Smooth muscle cell of the brain vasculature (primary cell): ENCODE data around the gene MRPL41.
"Not testable (repeated sequence)": the region's sequence is repeated elsewhere in the genome, so short reads cannot be mapped to it uniquely, and the experiment has no call there.

ENCODE experiments used
- DNase-seq: peaks from one replicate; pipeline ENCODE4 v3.0.0-alpha.2; 2012; ENCODE audit warnings: low read depth, low spot score

Gene MRPL41

DNA sequence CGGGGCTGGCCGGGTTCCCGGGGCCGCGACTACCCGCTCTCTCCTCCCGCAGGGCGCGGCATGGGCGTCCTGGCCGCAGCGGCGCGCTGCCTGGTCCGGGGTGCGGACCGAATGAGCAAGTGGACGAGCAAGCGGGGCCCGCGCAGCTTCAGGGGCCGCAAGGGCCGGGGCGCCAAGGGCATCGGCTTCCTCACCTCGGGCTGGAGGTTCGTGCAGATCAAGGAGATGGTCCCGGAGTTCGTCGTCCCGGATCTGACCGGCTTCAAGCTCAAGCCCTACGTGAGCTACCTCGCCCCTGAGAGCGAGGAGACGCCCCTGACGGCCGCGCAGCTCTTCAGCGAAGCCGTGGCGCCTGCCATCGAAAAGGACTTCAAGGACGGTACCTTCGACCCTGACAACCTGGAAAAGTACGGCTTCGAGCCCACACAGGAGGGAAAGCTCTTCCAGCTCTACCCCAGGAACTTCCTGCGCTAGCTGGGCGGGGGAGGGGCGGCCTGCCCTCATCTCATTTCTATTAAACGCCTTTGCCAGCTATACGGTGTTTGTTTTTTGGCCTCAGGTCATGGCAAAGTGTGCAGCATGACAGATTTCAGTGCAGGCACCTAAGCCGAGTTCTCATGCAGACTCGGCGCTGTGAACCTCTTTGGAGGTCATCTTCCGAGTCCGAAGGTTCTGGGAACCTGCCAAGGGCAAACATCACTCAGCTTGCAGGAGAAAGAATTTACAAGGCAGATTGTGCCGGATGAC, 516 bp downstream of the MRPL41 start:
- no peak for DNase-seq

- not testable (repeated sequence) for DNase-seq
Measured at GRCh38 chr9:137553654-137554053, 2.0 kb downstream of the MRPL41 start.

DNA sequence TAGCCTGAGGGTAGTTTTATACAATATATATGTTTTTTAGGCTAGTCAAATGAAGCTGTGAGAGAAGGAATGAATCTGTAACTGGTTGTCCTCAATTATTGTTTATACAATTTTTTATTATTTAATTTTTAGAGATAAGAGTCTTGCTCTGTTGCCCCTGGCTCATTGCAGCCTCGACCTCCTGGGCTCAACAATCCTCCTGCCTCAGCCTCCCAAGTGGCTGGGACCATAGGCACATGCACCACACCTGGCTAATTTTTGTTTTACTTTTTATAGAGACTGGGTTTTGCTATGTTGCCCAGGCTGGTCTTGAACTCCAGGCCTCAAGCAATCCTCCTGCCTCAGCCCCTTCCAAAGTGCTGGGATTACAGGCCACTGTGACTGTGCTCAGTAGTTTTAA, 2.7 kb downstream of the MRPL41 start:
- DNase-seq = no peak

DNA sequence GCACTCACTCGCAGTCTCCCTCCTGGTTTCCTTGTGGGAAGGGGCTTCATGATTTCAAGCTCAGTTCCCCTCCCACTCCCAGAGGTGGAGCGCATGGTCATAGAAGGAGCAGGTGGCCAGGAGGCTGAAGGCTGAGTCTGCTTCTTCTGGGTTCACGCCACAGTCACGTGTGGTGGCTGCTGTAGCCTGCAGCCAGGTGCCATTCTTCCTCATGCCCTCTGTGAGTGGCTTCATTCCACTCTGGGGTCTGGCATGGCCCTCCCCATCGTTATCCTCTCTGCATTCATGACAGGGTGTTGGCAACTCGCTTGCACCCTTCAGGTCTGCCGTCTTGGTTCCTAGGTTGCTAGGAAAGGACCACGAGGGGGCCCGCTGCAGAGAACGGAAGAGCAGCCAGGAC, 3.5 kb downstream of the MRPL41 start:
- no peak for DNase-seq

DNA sequence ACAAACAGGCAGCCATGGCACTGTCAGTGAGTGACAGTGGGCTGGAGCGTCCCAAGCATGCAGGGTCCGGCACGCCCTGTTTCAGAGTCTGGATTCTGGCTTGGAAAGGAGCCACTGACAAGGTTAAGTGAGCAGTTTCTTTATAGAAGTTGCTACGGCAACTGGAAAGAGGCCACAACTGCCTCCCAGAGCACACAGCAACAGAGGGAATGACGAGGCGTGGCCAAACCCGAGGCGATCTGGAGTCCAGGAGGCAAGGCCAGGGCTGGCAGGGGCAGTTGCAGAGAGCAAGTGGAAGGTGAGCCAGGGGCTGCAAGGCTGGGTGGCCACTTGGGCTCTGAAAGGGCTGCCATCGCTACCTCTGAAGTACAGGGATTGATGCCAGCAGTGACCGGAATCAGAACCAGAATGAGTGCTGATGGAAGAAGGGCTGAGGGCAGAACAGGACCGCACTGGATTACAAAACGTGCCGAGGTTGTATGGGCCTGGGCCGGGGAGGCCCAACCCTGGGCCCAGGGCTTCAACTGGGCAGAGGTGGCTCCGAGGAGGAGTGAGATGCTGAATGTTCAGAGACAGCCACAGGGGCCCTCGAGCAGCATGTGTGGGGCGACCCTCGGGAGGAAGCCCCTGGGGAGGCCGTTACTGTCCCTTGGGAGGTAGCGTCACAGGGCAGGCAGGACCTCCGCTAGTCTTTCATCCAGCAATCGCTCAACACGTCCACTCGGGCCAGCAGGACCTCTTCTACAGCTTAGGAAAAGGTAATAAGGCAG, 4.6 kb downstream of the MRPL41 start:
- DNase-seq = no peak

- no peak for DNase-seq
Measured at GRCh38 chr9:137558127-137558526, 6.4 kb downstream of the MRPL41 start.

GRCh38 chr9:137564134-137564533, 12.5 kb downstream of the MRPL41 start:
- DNase-seq = no peak

DNA sequence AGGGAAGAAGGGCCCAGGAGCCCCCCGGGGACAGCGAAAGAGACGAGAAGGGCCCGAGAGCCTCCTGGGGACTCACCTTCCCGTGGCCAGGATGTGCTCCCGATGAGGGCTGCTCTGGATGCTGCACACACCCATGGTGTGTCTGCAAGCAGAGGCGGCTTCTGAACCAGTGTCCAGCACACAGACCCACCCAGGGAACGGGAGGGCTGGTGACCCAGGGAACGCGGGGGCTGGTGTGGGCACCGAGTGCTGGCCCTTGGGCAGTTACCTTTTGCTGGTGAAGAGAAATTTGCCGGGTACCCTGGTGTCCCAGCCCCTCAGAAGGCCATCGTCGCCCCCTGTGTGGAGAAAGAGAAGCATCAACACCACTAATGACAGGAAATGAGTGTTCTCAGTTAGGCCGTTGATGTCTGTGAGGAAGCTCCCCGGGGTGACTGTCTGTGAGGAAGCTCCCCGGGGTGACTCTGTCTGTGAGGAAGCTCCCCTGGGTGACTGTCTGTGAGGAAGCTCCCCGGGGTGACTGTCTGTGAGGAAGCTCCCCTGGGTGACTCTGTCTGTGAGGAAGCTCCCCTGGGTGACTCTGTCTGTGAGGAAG, 13.2 kb downstream of the MRPL41 start:
- no peak for DNase-seq

DNA sequence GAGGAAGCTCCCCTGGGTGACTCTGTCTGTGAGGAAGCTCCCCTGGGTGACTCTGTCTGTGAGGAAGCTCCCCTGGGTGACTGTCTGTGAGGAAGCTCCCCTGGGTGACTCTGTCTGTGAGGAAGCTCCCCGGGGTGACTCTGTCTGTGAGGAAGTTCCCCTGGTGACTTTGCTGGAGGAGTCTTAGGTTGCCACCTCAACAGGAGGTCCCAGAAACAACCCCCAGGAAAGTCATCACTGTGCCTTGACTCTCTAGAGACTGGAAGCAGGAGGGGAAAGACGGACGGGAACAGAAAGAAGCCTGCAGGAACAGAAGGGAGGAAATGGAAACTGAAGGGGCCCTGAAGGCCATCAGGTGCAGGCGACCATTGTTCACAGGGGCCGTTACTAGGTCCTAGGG, 16.8 kb downstream of the MRPL41 start:
- DNase-seq = not testable (repeated sequence)

DNA sequence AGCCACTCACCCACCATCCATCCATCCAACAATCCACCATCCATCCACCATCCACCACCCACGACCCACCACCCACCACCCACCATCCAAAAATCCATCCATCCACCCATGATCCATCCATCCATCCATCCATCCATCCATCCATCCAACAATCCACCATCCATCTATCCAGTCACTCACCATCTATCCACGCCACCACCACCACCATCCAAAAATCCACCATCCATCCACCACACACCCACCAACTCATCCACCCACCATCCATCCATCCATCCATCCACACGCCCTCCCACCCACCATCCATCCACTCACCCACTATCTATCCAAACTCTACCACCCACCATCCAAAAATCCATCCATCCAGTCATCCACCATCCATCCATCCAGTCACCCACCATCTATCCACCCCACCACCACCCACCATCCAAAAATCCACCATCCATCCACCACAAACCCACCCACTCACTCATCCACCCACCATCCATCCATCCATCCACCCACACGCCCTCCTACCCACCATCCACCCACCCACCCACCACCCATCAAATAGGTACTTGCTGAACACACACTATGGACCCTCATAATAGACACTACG, 18.0 kb downstream of the MRPL41 start:
- no peak for DNase-seq

- DNase-seq = no peak
Measured at GRCh38 chr9:137570566-137570965, 18.9 kb downstream of the MRPL41 start.

DNA sequence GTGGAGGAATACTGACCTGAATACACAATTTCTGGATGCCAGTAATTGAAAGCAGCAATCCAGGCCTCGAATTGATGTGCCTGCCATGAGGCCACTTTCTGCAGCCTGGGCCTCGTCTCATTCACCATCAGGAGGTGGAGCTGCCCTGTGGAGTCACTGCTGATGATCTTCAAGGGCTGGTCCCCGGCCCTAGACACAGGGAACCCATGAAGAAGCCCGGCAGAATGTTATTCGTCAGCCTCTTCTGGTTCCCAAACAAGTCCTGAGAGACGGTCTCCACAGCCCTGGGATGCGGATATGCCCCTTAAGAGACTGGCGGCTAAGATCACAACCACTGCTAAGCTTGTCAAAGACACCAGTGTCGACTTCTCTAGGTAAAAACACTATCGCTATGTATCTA, 22.5 kb downstream of the MRPL41 start:
- DNase-seq = no peak

DNA sequence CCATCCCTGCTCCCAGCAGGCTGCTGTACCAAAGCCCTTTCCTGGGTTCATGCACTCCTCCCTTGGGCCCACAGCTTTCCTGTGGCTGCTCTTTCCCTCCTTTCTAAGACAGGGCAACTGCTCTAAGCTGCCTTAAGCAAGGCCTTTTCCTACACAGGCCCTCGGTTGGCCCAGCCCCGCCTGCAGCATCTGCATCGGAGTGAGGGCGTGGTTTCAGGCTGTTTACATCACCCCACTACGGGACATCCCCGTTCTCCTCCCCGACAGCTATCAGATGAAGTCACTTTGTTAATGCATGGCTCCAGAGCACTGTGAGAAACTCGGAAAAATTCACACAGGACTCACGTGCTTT, 23.7 kb downstream of the MRPL41 start:
- DNase-seq = no peak

DNA sequence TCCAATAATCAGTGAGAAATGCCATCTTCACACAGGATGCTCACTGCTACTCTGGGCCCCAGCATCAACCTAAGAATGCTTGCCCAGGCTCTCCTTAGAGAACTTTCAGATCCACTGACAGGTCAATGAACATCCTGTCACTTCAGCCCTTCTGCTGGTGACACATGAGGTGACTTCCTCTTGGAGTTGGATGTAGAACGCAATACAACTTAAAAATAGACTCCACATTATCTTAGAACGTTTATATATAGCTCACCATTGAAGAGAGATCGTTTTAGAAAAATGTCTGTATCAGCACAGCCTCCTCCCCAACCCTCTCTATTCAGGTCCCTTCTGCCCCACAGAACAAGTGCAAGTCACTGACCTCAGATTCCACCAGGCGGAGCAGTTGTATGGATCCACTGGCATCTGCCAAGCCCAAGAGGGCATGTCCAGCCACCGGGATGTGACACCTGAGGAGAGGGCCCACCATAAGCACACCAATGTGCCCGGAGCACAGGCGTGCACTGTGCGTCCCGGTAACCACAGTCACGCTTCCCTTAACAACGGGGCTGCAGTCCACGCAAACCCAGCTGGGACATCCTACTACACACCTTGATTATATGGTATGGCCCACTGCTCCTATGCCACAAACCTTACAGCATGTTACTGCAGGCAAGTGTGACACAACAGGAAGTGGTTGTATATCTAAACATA, 24.2 kb downstream of the MRPL41 start:
- no peak for DNase-seq

GRCh38 chr9:137578518-137579258, 27.0 kb downstream of the MRPL41 start, which contains the start of gene DPH7:
Gene DPH7, minus strand, starts transcription at chr9:137578925. Its CDS starts 148 bp downstream, at chr9:137578777.
- peak; percentile 70 for DNase-seq

DNA sequence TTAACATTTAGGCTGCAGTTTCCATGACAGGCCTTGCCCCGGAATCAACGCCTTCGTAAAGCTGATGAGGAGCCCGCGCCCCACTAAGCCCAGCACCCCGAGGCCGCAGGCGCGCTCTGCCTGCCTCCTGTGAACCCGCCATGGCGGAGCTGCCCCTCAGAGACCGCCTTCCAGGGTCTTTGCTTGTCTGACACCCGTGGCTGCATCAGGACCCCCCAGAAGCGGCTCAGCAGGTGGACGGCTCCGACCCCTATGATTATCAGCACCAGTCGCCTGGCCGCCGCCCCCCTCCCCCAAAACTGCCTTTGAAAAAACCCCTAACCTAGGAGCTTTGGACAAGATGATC, 27.6 kb downstream of the MRPL41 start:
- no peak for DNase-seq

GRCh38 chr9:137580209-137580953, 28.7 kb downstream of the MRPL41 start:
- DNase-seq = no peak

- DNase-seq = no peak
Measured at GRCh38 chr9:137580954-137581322, 29.3 kb downstream of the MRPL41 start.

DNA sequence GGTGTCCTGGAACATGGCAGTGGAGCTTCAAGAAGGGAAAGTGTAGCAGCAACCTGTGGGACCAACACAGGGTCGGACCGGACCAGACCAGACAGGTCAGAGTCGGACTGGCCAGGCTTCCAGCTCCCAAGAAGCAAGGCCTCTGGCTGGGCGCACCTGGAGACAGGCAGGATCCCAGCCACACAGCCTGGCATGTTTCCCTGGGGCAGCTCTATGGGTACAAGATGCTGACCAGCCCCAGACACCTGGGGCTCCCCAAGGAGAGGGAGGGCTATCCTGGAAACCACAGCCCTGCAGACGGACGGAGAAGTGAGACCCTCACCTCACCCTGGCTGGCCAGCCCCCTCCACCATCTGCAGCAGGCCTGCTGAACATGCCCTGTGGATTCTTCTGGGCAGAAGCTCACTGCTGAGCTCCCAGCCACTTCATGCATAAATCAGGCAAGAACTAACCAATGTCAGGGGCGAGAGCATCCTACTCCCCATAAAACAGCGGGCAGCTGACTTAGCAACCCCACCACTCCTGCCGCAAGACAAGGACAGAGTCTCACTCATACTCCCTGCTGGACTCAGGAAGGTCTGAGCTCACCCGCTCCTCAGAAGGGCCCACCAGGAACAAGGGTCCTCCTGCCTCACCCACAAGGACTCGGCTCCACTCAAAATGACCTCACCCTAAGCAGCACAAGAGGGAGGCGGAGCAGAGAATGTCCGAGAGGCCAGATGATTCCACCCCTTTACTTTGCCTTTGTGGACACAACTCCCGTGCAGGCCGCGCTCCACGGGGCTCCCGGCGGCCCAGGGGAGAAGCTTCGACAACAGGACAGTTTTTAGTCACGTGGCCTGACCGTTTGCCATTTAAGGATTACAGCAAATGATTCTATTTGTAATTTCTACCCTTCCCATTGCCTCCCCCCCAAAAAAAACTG, 29.9 kb downstream of the MRPL41 start:
- no peak for DNase-seq
